HG03045 (cell line): ENCODE results near the gene WNT10A.
"Not testable (repeated sequence)": the region's sequence is repeated elsewhere in the genome, so short reads cannot be mapped to it uniquely, and the experiment has no call there.

Experiments
- ATAC-seq: cut with Tn5 transposase; IDR thresholded peaks from one replicate; pipeline ENCODE4 v1.9.1; 2021; ENCODE audit warnings: mild to moderate bottlenecking, moderate library complexity; ENCODE audit not compliant: unreplicated experiment

WNT10A gene

GRCh38 chr2:218927876-218928275, 47.2 kb downstream of the WNT10A start:
- no peak for ATAC-seq

- not testable (repeated sequence) for ATAC-seq
Measured at GRCh38 chr2:218930488-218930887, 49.8 kb downstream of the WNT10A start.

GRCh38 chr2:218931751-218932150, 51.1 kb downstream of the WNT10A start:
- ATAC-seq = not testable (repeated sequence)
